GM18873 (cell line): ENCODE results near the gene S100A6.
"Not testable (repeated sequence)": the region's sequence is repeated elsewhere in the genome, so short reads cannot be mapped to it uniquely, and the experiment has no call there.

Experiments
- ATAC-seq: cut with Tn5 transposase; IDR thresholded peaks from one replicate; pipeline ENCODE4 v1.9.1; 2021; ENCODE audit warnings: mild to moderate bottlenecking, moderate library complexity, moderate number of reproducible peaks; ENCODE audit not compliant: unreplicated experiment, low FRiP score

The S100A6 gene

GRCh38 chr1:153565529-153566374 is 30.0 kb upstream of the S100A6 start, which contains the start of gene S100A2:
S100A2 (minus strand) TSS chr1:153565844; CDS start chr1:153563877, 1,967 bp downstream.
- ATAC-seq = no peak

- no peak for ATAC-seq
Observed at GRCh38 chr1:153563991-153564390, 28.2 kb upstream of the S100A6 start.

GRCh38 chr1:153563483-153563901 is 27.7 kb upstream of the S100A6 start:
- no peak for ATAC-seq

GRCh38 chr1:153562021-153562420 is 26.2 kb upstream of the S100A6 start:
- ATAC-seq = not testable (repeated sequence)

- no peak for ATAC-seq
Observed at GRCh38 chr1:153561466-153561985, 25.7 kb upstream of the S100A6 start.

GRCh38 chr1:153560771-153561465 is 25.1 kb upstream of the S100A6 start:
- no peak for ATAC-seq

GRCh38 chr1:153560241-153560640 is 24.4 kb upstream of the S100A6 start:
- no peak for ATAC-seq

GRCh38 chr1:153557877-153558276 is 22.1 kb upstream of the S100A6 start:
- ATAC-seq = no peak

- no peak for ATAC-seq
Observed at GRCh38 chr1:153556348-153556747, 20.6 kb upstream of the S100A6 start.

- no peak for ATAC-seq
Observed at GRCh38 chr1:153553830-153554541, 18.2 kb upstream of the S100A6 start.

GRCh38 chr1:153553096-153553495 is 17.3 kb upstream of the S100A6 start:
- ATAC-seq = no peak

GRCh38 chr1:153552335-153552734 is 16.5 kb upstream of the S100A6 start:
- ATAC-seq = no peak

GRCh38 chr1:153550827-153551500 is 15.2 kb upstream of the S100A6 start:
- no peak for ATAC-seq

GRCh38 chr1:153550398-153550758 is 14.6 kb upstream of the S100A6 start:
- ATAC-seq = no peak

- no peak for ATAC-seq
Observed at GRCh38 chr1:153549741-153550397, 14.1 kb upstream of the S100A6 start.

- ATAC-seq = no peak
Observed at GRCh38 chr1:153548722-153549688, 13.2 kb upstream of the S100A6 start, which contains the start of gene S100A3. S100A3 (minus strand) TSS chr1:153549258; CDS start chr1:153548485, 773 bp downstream.

- no peak for ATAC-seq
Observed at GRCh38 chr1:153547560-153548551, 12.1 kb upstream of the S100A6 start.
